Activated naive CD8-positive, alpha-beta T cell treated with anti-CD3 and anti-CD28 coated beads for 36 hours (primary cell): ENCODE data around the gene RAB1A. TPM values are rescaled to one million over a fixed set of nuclear protein-coding genes. Genes with fewer than 3 reads are reported as not detected.
"Not testable (repeated sequence)": the region's sequence is repeated elsewhere in the genome, so short reads cannot be mapped to it uniquely, and the experiment has no call there.

Experiments
- DNase-seq: peaks from one replicate; pipeline ENCODE4 v3.0.0; 2021
- H3K27ac Mint-ChIP-seq: one replicate; pipeline ENCODE4 v1.8.0; 2022; ENCODE audit warnings: mild to moderate bottlenecking, moderate library complexity, mixed read lengths
- H3K27me3 Mint-ChIP-seq: one replicate; pipeline ENCODE4 v1.8.0; 2022; ENCODE audit warnings: mild to moderate bottlenecking, mixed read lengths
- H3K36me3 Mint-ChIP-seq: one replicate; pipeline ENCODE4 v1.8.0; 2021; ENCODE audit warnings: mild to moderate bottlenecking, mixed read lengths
- H3K4me1 Mint-ChIP-seq: one replicate; pipeline ENCODE4 v1.8.0; 2021; ENCODE audit warnings: mixed read lengths
- H3K4me3 Mint-ChIP-seq: one replicate; pipeline ENCODE4 v1.8.0; 2022; ENCODE audit warnings: mild to moderate bottlenecking, moderate library complexity, mixed read lengths
- H3K9me3 Mint-ChIP-seq: one replicate; pipeline ENCODE4 v1.8.0; 2022; ENCODE audit warnings: mixed read lengths
- total RNA-seq, 2 experiments: library from RNA; stranded (reverse); gene quantifications; one replicate each; pipeline ENCODE4 v1.2.3, GENCODE V29; 2021

RAB1A gene
- total RNA-seq, 2 experiments from 2014 or later = 79.0 to 80.5 TPM

- H3K27ac Mint-ChIP-seq = no peak overlapping the region
- no peak for DNase-seq
Observed at GRCh38 chr2:65156041-65156440, 26.1 kb upstream of the RAB1A start.

DNA sequence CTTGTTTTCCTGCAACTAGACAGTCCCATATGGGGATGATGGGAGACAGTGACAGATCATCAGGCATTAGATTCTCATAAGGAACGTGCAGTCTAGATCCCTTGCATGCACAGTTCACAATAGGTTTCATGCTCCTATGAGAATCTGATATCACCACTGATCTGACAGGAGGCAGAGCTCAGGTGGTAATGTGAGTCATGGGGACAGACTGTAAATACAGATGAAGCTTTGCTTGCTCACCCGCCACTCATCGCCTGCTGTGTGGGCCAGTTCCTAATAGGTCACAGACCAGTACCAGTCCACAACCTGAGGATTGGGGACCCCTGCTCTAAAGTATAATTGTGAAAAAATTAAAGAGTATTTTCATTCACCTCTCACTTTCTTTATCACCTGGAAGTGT, 23.6 kb upstream of the RAB1A start:
- Mint-ChIP-seq H3K27me3 (no peaks in the 10 kb centered on the region), H3K4me1 (no peaks in the 10 kb centered on the region), H3K27ac (no peak overlapping the region), H3K36me3 (no peaks in the 10 kb centered on the region), H3K4me3 (no peak overlapping the region), H3K9me3 (no peaks in the 10 kb centered on the region)
- DNase-seq = no peak

More at GRCh38 chr2:65156041-65156440, 26.1 kb upstream of the RAB1A start:
- Mint-ChIP-seq H3K4me1 (peaks cover 8% of the 10 kb centered on the region), H3K9me3 (no peaks in the 10 kb centered on the region), H3K27me3 (no peaks in the 10 kb centered on the region), H3K36me3 (no peaks in the 10 kb centered on the region), H3K4me3 (no peak overlapping the region)

DNA sequence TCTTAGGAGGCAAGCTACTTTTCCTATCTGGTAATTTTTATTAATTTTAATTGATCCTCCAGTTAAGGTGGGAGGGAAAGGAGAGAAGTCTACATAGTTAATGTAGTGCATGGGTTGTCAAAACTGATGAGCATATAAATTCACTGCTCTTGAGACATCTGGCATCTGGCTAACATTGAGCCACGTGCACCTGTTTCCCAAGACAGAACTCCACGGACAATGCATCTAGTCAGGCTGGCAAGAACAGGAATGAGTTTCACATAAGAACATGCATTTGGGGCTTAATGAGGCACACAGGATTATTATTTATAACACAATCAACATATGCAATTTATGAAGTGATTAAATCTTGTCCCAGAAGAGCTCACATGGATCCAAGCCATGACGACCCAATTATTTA, 16.2 kb upstream of the RAB1A start:
- Mint-ChIP-seq H3K4me3 (no peak overlapping the region), H3K27me3 (no peaks in the 10 kb centered on the region), H3K9me3 (no peaks in the 10 kb centered on the region), H3K36me3 (no peaks in the 10 kb centered on the region), H3K4me1 (no peaks in the 10 kb centered on the region), H3K27ac (no peak overlapping the region)
- DNase-seq = no peak

GRCh38 chr2:65144571-65144970, 14.7 kb upstream of the RAB1A start:
- Mint-ChIP-seq H3K27me3 (no peaks in the 10 kb centered on the region), H3K4me1 (no peaks in the 10 kb centered on the region), H3K36me3 (no peaks in the 10 kb centered on the region), H3K9me3 (no peaks in the 10 kb centered on the region), H3K27ac (no peak overlapping the region), H3K4me3 (no peak overlapping the region)
- DNase-seq = no peak

- H3K4me1 Mint-ChIP-seq = no peaks in the 10 kb centered on the region
- H3K27me3 Mint-ChIP-seq = no peaks in the 10 kb centered on the region
- H3K4me3 Mint-ChIP-seq = no peak overlapping the region
- no peak overlapping the region for H3K27ac Mint-ChIP-seq
- H3K9me3 Mint-ChIP-seq = no peaks in the 10 kb centered on the region
- no peaks in the 10 kb centered on the region for H3K36me3 Mint-ChIP-seq
- DNase-seq = no peak
Observed at GRCh38 chr2:65142515-65142914, 12.6 kb upstream of the RAB1A start.

DNA sequence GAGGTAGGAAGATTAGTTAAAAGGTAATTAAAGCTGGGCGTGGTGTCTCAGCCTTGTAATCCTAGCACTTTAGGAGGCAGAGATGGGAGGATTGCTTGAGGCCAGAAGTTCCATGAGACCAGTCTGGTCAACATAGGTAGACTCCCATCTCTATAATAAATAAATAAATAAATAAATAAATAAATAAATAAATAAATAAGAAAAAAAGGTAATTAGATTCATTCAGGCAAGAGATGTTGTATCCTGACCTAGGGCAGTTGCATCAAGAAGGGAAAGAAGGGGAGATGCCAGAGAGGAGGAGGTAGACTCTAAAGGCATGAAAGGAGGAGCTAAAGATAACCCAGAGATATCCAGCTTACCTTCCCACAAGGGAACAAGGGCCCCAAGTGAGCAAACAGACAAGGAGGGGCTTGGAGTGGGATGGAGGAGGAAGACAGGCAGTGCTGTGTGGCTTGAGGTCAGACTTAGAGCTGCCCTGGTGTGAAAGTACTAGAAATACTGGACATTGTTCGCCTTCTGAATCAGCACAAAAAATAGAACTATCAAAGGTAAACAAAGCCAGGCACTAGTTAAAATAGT, 7.4 kb upstream of the RAB1A start:
- no peaks in the 10 kb centered on the region for H3K36me3 Mint-ChIP-seq
- DNase-seq = no peak
- H3K4me1 Mint-ChIP-seq = no peaks in the 10 kb centered on the region
- H3K27ac Mint-ChIP-seq = no peak overlapping the region
- H3K27me3 Mint-ChIP-seq = no peaks in the 10 kb centered on the region
- H3K4me3 Mint-ChIP-seq = no peak overlapping the region
- no peaks in the 10 kb centered on the region for H3K9me3 Mint-ChIP-seq

- Mint-ChIP-seq H3K36me3 (no peaks in the 10 kb centered on the region), H3K27me3 (no peaks in the 10 kb centered on the region), H3K9me3 (no peaks in the 10 kb centered on the region), H3K4me3 (no peak overlapping the region), H3K4me1 (no peaks in the 10 kb centered on the region), H3K27ac (no peak overlapping the region)
- no peak for DNase-seq
Observed at GRCh38 chr2:65136253-65136652, 6.3 kb upstream of the RAB1A start.

- Mint-ChIP-seq H3K4me1 (peaks cover 2% of the 10 kb centered on the region), H3K36me3 (no peaks in the 10 kb centered on the region), H3K9me3 (no peaks in the 10 kb centered on the region), H3K27ac (no peak overlapping the region), H3K4me3 (no peak overlapping the region), H3K27me3 (no peaks in the 10 kb centered on the region)
- no peak for DNase-seq
Observed at GRCh38 chr2:65134158-65134557, 4.3 kb upstream of the RAB1A start.

DNA sequence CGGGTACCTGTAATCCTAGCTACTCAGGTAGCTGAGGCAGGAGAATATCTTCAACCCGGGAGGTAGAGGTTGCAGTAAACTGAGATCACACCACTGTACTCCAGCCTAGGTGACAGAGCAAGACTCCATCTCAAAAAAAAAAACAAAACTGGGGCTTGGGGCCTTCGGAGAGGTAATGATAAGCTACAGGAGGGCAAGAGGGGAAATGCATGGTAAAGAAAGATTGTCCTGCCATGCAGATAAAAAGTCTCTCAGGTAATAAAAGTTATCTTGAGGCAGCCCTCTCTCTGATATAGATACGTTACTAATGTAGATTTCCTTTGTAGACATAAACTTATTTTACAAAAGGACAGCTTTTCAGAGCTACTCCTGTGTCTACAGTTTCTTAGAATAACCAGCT, 3.7 kb upstream of the RAB1A start:
- Mint-ChIP-seq H3K27ac (no peak overlapping the region), H3K27me3 (no peaks in the 10 kb centered on the region), H3K4me1 (peaks cover 4% of the 10 kb centered on the region), H3K36me3 (no peaks in the 10 kb centered on the region), H3K4me3 (no peak overlapping the region), H3K9me3 (no peaks in the 10 kb centered on the region)
- no peak for DNase-seq

- H3K4me1 Mint-ChIP-seq, DNase-seq, H3K36me3 Mint-ChIP-seq, H3K4me3 Mint-ChIP-seq, H3K9me3 Mint-ChIP-seq, H3K27ac Mint-ChIP-seq, H3K27me3 Mint-ChIP-seq: not testable (repeated sequence)
Observed at GRCh38 chr2:65132930-65133329, 3.0 kb upstream of the RAB1A start.

DNA sequence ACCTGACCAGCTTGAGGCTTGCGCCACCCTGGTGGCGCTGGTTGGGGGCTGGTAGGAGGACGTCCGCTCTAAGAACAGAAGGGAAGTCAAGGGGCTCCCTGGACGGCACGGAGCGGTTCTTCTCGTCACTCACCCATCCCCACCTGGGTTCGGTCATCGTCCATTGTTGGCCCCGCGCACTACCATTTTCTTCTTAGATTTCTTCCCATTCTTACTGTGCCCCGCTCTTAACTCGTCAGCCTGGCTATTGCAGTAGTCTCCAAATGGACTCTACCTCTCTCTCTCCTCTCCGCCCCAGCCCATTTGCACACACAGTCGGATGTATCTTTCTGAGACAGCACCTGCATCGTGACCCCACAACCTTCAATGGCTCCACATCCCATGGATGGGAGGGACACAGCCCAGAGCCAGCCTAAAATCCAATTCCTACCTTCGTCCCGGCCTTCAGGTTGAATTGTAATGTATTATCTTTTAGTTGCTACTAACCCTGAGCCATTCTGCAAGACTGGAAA, 814 bp upstream of the RAB1A start:
- Mint-ChIP-seq H3K27me3 (no peaks in the 10 kb centered on the region), H3K27ac (peak overlapping the region; percentile 97), H3K9me3 (no peaks in the 10 kb centered on the region), H3K4me3 (peak overlapping the region; percentile 95), H3K4me1 (peaks cover 19% of the 10 kb centered on the region), H3K36me3 (peaks cover 2% of the 10 kb centered on the region)
- no peak for DNase-seq

DNA sequence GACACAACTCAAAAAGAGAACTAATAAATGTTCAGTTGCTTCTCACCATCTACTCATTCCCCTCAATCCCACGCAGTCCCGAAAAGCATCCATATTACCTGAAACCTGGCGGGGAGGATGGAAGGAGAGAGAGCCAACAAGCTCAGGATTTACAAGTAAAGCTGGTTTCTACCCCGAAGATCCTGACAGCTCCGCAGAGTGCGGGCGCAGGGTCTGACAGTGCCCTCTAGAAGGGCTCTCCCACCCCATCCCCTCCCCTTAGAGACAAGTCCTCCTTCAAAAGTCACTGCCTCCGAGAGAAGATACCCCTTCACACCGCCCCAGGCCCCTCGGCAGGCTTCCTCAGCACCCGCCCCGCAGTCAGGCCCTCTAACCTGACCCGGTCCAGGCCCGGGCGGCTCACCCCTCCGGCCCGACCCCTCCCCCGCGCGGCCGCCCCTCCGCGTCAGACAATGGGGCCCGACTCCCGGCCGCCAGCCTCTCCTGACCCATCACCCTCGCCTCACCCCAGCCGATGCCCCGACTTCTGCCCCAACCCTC, 550 bp downstream of the RAB1A start:
- H3K27ac Mint-ChIP-seq = peak overlapping the region; percentile 97
- DNase-seq = peak; percentile 41
- no peaks in the 10 kb centered on the region for H3K27me3 Mint-ChIP-seq
- H3K4me1 Mint-ChIP-seq = peaks cover 25% of the 10 kb centered on the region
- no peaks in the 10 kb centered on the region for H3K9me3 Mint-ChIP-seq
- H3K36me3 Mint-ChIP-seq = peaks cover 4% of the 10 kb centered on the region
- peak overlapping the region; percentile 95 for H3K4me3 Mint-ChIP-seq

DNA sequence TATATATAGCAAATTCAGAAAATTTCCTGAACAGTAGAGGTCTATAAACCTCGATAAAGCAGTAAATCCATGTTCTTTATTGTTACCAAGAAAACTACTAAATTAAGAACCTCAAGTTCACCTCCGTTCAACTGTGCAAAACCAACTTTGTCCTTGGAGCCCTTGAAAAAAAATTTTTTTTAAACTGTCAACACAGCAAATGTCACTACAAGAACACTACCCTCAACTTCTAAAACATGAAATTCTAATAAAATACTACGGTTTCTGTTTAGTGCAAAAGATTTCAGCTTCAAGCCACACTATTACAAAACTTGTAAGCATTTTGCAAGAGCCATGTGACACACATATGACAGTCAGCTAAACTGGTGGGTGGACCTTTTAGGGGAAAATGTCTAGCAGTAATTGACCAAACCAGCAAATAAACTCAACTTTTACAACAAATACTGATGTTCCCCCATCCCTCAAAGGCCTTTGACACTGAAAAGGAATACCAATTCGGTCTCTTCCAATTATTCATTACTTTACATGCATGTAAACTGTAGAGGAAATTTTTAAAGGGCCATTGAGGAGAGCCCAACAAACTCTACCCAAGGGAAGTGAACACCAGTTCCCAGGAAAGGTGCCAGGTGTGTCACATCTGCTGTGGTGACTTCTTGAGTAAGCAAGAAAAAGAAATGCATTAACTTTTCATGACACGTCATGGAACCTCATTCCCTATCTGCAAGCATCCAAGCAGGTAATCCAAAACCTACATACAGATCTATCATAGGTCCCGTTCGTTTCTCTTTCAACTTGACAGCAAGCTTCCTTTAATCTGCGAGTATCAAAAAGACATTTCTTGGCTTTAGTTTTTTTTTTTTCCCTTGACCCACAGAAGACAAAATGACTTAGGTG, 1.4 kb downstream of the RAB1A start:
- Mint-ChIP-seq H3K9me3 (no peaks in the 10 kb centered on the region), H3K27me3 (no peaks in the 10 kb centered on the region), H3K36me3 (peaks cover 5% of the 10 kb centered on the region), H3K4me1 (peaks cover 25% of the 10 kb centered on the region), H3K4me3 (peak overlapping the region; percentile 95), H3K27ac (peak overlapping the region; percentile 97)
- no peak for DNase-seq

GRCh38 chr2:65125457-65125856, 4.4 kb downstream of the RAB1A start:
- DNase-seq, H3K4me3 Mint-ChIP-seq, H3K27me3 Mint-ChIP-seq, H3K27ac Mint-ChIP-seq, H3K9me3 Mint-ChIP-seq: not testable (repeated sequence)
- Mint-ChIP-seq H3K4me1 (peaks cover 36% of the 10 kb centered on the region), H3K36me3 (peaks cover 12% of the 10 kb centered on the region)

GRCh38 chr2:65122313-65122712, 7.6 kb downstream of the RAB1A start:
- H3K27me3 Mint-ChIP-seq = no peaks in the 10 kb centered on the region

More at GRCh38 chr2:65122313-65122712, 7.6 kb downstream of the RAB1A start:
- peaks cover 17% of the 10 kb centered on the region for H3K36me3 Mint-ChIP-seq
- no peak for DNase-seq
- no peak overlapping the region for H3K4me3 Mint-ChIP-seq
- H3K4me1 Mint-ChIP-seq = peaks cover 43% of the 10 kb centered on the region
- no peaks in the 10 kb centered on the region for H3K9me3 Mint-ChIP-seq
- no peak overlapping the region for H3K27ac Mint-ChIP-seq
